ENCODE results near the gene PAPPA2.

DNA sequence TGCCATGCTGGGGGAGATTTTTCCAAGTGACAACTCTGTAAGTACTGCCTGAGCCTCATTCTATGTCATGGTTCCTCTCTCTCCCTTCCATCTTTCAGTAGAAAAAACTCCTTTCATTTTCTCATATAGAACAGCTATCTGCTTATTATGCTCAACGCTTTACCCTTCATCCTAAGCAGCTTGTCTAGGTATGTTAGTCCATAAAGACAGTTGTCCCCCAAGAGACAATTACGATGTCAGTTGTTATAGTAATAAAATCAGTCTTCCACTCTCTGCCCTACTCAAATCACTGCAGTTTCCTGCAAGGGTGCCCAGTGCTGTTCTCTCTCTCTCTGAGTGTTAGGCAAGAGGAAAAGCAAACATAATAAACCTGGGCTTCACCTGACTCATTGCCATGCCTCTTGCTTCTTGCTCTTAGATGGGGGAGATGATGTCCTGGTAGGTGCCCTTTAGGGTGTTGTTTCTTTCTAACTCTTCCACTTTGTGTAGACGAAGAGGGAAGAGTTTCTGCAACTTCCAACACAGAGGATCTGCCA lies 59.4 kb downstream of the PAPPA2 start:
- TF ChIP-seq POLR2A (IDR thresholded peaks at IDR 0.05) = no peak
- TF ChIP-seq, protein P1, sequence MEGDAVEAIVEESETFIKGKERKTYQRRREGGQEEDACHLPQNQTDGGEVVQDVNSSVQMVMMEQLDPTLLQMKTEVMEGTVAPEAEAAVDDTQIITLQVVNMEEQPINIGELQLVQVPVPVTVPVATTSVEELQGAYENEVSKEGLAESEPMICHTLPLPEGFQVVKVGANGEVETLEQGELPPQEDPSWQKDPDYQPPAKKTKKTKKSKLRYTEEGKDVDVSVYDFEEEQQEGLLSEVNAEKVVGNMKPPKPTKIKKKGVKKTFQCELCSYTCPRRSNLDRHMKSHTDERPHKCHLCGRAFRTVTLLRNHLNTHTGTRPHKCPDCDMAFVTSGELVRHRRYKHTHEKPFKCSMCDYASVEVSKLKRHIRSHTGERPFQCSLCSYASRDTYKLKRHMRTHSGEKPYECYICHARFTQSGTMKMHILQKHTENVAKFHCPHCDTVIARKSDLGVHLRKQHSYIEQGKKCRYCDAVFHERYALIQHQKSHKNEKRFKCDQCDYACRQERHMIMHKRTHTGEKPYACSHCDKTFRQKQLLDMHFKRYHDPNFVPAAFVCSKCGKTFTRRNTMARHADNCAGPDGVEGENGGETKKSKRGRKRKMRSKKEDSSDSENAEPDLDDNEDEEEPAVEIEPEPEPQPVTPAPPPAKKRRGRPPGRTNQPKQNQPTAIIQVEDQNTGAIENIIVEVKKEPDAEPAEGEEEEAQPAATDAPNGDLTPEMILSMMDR (IDR thresholded peaks at IDR 0.05) = no peak

Data from lower leg skin (tissue), 3 donors.